GM18907 (cell line): ENCODE results near the gene CAMK2B.

ENCODE experiments used
- ATAC-seq: cut with Tn5 transposase; IDR thresholded peaks from one replicate; pipeline ENCODE4 v1.9.1; 2021; ENCODE audit warnings: mild to moderate bottlenecking, moderate library complexity; ENCODE audit not compliant: unreplicated experiment

Gene CAMK2B

GRCh38 chr7:44325201-44325671 lies at the start of gene CAMK2B:
Gene CAMK2B (minus strand): TSS chr7:44325594. CDS start chr7:44325421, 173 bp downstream.
- no peak for ATAC-seq

GRCh38 chr7:44374007-44374763 lies 48.8 kb upstream of the CAMK2B start:
- no peak for ATAC-seq

GRCh38 chr7:44373418-44373740 lies 48.0 kb upstream of the CAMK2B start:
- no peak for ATAC-seq

GRCh38 chr7:44372560-44373417 lies 47.4 kb upstream of the CAMK2B start:
- no peak for ATAC-seq

GRCh38 chr7:44368885-44369284 lies 43.5 kb upstream of the CAMK2B start:
- no peak for ATAC-seq

GRCh38 chr7:44368455-44368854 lies 43.1 kb upstream of the CAMK2B start:
- ATAC-seq, result no peak

- ATAC-seq, result no peak
These were observed 42.2 kb upstream of the CAMK2B start for GRCh38 chr7:44367475-44368043.

GRCh38 chr7:44366986-44367385 lies 41.6 kb upstream of the CAMK2B start:
- no peak for ATAC-seq

- no peak for ATAC-seq
These were observed 28.3 kb upstream of the CAMK2B start for GRCh38 chr7:44353668-44354067.

- ATAC-seq, result no peak
These were observed 23.7 kb upstream of the CAMK2B start for GRCh38 chr7:44348851-44349781.

- ATAC-seq, result no peak
These were observed 22.9 kb upstream of the CAMK2B start for GRCh38 chr7:44348300-44348699.

GRCh38 chr7:44347546-44348114 lies 22.2 kb upstream of the CAMK2B start:
- ATAC-seq, result no peak

GRCh38 chr7:44346063-44346462 lies 20.7 kb upstream of the CAMK2B start:
- no peak for ATAC-seq

GRCh38 chr7:44341401-44341800 lies 16.0 kb upstream of the CAMK2B start:
- ATAC-seq, result no peak

GRCh38 chr7:44338600-44338999 lies 13.2 kb upstream of the CAMK2B start:
- ATAC-seq, result no peak

GRCh38 chr7:44336491-44336890 lies 11.1 kb upstream of the CAMK2B start:
- no peak for ATAC-seq

- ATAC-seq, result no peak
These were observed 9.8 kb upstream of the CAMK2B start for GRCh38 chr7:44335184-44335583.

- ATAC-seq, result no peak
These were observed 9.3 kb upstream of the CAMK2B start for GRCh38 chr7:44334734-44335097.

GRCh38 chr7:44333911-44334733 lies 8.7 kb upstream of the CAMK2B start:
- no peak for ATAC-seq

GRCh38 chr7:44331682-44332081 lies 6.3 kb upstream of the CAMK2B start:
- ATAC-seq, result no peak
